Inflammatory macrophage (primary cell): Measurements from ENCODE around the gene PDSS2.
A peak's percentile ranks its signal among the peaks of the same experiment; 100 is the strongest.
"Not testable (repeated sequence)": the region's sequence is repeated elsewhere in the genome, so short reads cannot be mapped to it uniquely, and the experiment has no call there.

Source experiments
- DNase-seq, 2 donors: peaks; one replicate each; pipeline ENCODE4 v3.0.0-alpha.2; 2020 to 2022

Gene PDSS2

DNA sequence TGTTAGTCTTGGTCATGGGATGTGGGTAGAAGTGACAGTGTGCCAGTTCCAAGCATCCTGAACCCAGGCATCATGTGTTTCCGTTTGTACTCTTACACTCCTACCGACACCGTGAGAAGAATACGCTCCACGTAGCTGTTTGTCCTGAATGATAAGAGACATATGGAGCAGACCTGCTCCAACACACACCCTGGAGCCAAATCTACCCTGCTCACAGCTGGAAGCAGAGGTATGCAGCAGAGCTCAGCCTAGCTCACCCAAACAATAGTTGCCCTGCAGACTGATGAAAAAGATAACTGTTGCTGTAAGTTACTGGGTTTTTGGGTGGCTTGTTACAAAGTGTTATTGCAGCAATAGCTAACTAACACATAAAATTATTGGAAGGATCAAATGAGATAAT, 14.3 kb upstream of the PDSS2 start:
- no peak for DNase-seq

DNA sequence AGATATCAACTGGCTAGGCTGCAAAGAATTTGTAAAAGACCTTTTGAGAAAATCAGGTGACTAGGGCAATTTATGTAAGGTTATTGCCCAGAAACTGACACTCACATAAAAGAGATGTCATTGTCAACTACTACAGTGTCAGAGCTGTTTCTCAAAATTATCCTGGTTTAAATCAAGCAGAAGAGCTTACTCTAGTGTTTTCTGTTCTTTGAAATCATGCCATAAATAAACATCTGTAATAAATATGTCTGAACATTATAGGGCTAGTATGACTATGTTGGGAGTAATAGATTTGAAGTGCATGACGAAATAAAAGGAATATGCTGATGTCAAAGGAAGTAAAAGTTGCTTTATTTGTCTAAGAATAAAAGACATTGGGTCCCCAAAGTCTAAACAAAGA, 11.0 kb upstream of the PDSS2 start:
- DNase-seq = no peak

DNA sequence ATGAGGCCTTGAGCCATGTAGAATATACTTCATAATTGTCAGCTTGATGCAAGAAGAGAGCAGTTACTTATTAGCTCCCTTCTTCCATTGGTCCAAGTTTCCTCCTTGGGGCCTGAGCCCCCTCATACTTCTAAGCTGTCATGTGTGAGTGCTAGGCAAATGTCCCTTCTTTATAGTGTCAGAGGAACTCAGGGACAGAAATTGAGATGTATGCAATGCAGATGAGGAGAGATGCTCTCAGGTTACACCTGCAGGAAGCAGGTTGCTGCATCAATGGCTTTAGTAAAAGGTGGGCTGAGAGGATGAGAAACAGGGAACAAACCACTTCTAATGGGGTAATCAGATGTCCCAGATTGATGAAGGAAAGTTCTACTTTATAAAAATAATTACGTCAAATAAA, 6.7 kb upstream of the PDSS2 start:
- no peak for DNase-seq

DNA sequence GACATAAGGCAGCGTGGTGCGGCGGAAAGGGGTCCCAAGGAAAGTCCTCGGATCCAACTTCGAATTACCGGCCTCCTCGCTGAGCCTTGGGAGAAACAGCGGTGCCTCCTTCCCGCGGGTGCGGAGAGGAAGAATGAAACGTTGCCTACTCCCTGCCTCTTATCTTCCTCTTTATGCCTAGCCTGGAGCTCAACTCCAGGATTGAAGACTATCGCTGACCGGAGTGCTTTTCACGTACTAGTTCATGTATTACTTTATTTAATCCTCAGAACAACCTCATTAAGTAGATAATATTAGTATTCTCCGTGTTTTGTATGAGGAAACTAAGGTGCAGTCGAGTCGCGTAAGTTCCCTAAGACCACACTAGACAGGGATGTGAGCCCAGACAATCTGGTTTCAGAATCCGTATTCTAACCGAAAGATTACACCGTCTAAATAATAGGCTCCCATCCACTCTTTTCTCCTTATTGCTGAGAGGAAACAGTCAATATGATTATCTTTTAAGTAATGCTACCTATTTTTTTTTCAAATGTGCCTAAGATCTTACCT, 793 bp upstream of the PDSS2 start:
- DNase-seq = peak in 1 of 2 donors; percentile 71

DNA sequence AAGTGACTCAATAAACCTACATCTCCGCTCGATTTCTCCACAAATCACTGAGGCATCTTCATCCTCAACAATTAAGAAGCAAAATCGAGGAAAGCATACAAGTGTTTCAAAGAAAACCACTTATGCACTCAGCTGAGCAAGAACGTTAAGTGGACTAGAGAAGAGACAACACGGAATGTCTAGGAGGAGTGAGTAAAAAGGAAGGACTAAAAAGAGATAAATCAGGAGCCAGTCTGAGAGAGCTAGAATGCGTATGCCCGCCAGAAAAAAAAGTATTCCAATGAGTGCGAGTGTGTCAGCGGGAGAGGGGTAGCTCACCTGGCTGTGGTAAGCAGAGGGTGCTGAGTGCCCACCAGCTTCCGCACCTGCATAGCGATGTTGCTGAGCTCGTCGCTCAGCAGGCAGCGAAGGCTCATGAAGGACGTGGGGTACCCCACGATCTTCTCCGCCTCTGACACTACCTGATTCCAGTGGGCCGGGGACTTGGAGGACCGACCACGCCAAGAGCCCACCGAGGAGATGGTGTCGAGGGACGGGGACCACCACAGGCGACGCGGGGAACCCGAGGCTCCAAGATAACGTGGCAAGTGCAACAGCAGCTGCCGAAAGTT, 587 bp downstream of the PDSS2 start:
- DNase-seq = peak in 1 of 2 donors; percentile 1

DNA sequence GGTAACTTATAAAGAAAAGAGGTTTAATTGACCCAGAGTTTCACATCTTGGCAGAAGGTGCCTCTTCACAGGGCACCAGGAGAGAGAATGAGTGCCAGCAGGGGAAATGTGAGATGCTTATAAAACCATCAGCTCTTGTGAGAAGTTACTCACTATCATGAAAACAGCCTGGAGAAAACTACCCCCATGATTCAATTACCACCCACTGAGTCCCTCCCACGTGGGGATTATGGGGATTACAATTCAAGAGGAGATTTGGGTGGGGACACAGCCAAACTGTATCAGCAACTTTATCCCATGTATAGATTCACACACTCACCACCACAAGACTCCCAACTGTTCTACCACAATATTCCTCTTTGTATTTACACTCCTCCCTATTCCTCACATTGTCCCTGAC, 10.6 kb downstream of the PDSS2 start:
- no peak for DNase-seq

DNA sequence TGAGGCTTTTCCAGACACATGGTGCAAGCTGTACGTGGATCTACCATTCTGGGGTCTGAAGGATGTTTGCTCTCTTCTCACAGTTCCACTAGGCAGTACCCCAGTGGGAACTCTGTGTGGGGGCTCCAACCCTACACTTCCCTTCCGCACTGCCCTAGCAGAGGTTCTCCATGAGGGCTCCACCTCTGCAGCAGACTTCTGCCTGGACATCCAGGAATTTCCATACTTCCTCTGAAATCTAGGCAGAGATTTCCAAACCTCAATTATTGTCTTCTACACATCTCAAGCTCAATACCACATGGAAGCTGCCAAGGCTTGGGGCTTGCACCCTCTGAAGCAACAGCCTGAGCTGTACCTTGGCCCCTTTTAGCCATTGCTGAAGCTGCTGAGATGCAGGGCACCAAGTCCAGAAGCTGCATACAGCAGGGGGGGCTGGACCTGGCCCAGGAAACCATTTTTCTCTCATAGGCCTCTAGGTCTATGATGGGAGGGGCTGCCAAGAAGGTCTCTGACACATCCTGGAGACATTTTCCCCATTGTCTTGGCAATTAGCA, 11.6 kb downstream of the PDSS2 start:
- no peak for DNase-seq

DNA sequence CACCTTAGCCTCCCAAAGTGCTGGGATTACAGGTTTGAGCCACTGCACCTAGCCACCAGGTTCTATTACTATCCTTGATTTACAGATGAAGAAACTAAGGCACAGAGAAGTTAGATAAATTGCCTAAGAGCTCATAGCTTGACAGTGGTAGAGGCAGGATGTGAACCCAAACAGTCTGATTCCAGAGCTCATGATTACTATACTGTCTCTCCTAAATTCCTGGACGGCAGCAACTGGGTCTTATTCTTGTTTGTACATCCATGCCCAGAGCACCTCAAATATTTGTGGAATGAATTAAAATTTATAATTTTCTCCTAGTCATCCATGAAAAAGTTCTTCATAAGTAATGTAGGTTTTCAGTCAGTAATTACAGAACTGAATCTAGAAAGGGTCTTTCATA, 15.1 kb downstream of the PDSS2 start:
- no peak for DNase-seq

DNA sequence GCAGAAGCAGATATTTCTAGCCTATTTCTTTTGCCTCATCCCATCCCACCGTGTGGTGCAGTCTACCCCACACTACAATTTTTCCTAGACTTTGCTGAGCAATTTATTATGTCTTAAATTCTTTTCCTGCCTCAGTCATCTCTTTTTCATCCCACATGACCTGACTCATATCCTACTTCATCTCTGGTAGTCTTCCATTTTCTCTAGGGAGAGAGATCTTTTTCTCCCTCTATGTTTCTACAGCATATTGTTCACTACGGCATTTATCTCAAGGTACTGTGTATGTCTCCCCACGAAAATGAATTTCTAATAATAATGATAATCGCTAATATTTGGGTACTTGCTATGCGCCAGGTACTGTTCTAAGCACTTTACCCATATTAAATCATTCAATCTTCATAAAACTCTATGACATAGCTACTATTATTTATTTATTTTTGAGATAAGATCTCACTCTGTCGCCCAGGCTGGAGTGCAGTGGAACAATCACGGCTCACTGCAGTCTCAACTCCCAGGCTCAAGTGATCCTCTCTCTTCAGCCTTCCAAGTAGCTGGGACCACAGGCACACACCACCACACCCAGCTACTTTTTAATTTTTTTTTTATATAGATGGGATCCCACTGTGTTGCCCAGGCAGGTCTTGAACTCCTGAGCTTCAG, 15.6 kb downstream of the PDSS2 start:
- no peak for DNase-seq

DNA sequence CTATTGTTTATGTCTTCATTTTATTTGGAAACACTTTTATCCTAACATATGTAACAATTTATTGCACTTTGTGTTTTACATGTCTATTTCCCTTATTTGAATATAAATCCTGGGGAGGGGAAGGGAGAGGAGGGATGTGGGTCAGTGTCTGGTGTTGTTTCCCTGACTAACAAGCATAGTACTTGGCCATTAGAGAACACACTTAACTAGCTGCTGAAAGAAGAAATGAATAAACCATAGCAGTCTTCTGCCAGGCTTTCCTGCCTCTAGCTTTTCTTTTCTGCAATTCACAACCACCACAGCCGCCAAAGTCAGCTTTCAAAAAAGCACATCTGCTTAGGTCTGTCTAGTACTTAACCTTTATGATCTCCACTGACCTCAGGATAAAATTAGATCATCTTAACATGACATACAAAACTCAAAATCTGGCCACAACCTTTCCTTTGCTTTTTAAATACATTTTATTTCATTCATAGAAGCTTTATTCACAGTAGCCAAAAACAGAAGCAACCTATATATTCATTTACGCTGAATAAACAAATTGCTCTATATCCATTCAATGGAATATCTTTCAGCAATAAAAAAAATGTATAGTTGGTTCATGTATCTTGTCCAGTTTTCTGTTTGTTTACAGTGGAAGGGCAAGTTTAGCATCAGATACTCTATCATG, 16.3 kb downstream of the PDSS2 start:
- DNase-seq = no peak

DNA sequence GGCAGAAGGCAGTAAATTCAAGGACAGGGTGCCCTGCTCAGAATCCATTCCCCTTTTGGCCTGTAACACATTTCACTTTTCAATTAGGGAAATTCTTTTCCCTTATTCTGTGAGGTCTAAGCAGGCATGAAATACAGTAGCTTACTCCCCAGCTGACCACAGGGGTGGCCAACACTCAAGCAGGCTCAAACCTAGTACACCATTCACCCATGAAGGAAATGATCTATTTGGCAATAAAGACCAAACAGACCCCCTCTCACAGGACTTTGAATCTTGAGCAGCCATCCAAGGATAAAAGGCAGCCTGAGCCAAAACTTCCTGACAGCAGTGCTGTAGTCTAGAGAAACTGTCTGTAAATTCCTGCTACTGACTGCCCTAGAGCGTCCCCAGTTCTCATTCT, 17.7 kb downstream of the PDSS2 start:
- no peak for DNase-seq

DNA sequence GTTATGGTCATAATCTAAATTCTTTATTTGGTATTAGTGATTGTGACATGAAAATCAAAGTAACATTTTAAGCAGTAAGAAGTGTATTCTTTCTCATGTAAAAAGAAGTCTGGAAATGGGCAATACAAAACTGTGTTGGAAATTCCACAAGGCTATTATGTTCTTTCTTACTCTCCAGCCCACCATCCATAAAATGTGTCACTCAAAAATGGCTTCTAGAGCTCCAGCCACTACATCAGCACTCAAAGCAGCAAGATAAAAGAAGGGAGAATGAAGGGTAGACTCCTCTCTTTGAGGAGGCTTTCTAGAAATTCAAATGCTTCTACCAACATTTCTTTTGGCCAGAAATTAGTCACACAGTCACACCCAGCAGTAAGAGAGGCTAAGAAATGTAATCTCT, 18.4 kb downstream of the PDSS2 start:
- DNase-seq = no peak

DNA sequence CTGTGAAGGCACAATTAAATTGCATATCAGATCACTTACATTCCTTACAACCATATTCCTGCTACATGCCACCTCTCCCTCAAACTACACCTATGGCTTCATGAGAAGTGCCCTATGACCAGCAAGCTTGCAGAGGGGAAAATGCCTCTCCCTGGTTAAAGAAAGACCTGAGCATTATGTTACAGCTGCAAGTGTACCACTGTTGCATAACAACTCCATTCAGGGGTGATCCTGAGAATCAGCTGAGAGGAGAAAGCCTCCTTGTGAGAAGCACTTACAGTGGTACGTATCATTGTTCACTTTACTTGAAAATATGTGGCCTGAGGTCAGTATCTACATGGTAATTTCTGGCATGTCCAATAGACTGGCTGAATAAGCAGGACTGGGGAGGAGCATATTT, 20.0 kb downstream of the PDSS2 start:
- DNase-seq = no peak

DNA sequence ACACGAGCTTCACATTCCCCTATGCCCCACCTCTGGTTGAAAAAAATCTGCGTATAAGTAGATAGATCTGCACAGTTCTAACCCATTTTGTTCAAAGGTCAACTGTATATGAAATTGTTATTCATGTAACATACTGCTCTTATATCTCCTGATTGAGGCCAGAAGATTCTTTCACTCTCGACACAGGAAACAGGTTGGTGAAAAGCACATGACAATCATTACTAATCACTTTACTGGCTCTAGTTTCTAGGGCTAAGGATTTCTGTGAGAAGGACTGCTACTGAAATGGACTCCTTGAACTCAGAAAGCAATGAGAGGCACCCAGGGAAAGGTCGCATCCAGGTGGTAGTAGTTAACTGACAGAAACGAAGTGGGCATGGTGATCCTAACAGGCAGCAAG, 21.7 kb downstream of the PDSS2 start:
- DNase-seq = no peak

DNA sequence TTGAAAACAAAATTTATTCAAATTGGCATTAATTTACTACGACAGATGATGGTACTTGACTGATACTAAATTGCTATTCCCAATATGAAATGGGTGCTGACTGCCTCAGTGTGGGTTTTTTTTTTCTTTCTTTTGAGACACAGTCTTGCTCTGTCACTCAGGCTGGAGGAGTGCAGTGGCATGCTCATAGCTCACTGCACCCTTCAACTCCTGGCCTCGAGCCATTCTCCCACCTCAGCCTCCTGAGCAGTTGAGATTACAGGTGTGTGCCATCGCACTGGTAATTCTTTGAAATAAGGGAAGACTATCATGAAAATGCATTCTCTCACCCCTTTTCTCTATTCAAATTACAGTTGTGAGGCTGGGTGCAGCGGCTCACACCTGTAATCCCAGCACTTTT, 22.5 kb downstream of the PDSS2 start:
- DNase-seq = no peak

DNA sequence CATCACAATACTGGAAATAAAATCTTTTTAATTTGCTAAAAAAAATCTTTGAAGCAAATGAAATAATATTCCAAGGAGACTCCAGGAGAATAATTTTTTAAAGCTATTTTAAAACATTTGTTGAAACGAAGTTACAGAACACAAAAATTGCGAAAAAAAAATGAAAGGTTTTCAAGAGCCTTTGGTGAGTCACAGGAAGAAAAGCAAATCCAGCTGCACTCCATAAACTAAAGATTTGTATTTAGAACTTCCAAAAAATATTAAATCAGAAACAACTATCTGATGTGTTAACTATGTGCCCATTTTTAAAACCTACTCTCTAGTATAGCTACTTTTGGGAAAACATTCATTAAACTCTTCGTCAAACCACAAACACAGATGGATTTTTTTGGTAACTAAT, 23.6 kb downstream of the PDSS2 start:
- DNase-seq = no peak

DNA sequence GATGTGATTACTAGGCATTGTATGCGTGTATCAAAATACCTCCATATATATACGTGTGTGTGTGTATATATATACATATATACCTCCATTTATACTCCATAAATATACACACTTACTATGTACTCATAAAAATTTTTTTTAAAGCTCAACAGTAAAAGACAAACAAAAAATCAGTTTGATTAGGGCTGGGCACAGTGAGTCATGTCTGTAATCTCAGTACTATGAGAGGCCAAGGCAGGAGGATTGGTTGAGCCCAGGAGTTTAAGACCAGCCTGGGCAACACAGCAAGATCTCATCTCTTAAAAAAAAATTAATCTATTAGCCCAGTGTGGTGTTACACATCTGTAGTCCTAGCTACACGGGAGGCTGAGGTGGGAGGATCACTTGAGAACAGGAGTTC, 24.6 kb downstream of the PDSS2 start:
- DNase-seq = no peak

DNA sequence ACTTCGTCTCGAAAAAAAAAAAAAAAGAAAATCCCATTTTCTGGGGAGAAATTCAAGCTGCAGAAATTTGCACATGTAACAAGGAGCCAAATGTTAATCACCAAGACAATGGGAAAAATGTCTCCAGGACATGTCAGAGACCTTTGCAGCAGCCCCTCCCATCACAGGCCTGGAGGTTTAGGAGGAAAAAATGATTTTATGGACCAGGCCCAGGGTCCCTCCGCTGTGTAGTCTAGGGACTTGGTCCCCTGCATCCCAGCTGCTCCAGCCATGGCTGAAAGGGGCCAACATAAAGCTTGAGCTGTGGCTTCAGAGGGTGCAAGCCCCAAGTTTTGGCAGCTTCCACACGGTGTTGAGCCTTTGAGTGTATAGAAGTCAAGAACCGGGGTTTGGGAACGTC, 33.4 kb downstream of the PDSS2 start:
- not testable (repeated sequence) for DNase-seq

DNA sequence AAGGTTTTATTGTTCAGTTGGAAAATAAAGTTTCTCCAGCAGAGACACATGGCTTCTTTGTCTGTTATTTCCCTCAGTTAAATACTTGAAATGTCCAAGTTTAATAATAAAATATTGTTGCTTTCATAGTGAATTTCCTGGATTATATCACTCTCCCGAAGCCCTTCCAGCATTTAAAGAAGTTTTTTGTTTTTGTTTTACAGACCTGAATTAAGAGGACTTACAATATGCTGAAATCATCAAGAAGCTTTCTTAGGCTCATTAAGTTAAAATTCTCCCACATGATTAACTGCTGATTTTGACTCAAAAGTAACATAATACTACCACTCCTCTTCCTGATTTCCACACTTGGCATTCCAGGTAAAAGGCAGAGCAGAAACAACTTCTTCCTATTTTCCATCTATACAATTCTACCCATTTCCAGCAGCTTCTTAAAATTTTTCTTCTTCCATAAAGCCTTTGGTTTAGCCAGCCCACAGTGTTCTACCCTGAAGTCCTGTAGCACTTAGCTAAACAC, 35.8 kb downstream of the PDSS2 start:
- no peak for DNase-seq

DNA sequence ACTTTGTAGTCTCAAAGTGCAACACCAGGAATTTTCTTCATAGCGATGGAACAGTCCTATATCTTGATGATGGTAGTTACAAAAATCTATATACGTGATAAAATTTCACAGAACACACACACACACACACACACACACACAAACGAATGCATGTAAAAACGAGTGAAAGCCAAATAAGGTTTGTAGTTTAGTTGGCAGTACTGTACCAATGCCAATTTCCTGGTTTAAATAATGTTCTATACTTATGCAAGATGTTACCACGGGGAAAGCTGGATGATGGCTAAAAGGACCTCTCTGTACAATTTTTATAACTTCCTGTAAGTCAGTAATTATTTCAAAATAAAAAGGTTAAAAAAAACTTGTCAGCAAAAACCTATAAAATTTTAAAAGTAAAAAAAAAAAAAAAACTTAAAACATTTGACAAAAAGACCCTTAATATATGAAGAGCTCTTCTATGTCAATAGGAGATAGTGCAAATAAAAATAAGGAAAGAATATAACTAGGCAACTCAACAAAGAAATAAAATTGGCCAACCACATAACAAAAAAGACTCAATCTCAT, 37.6 kb downstream of the PDSS2 start:
- no peak for DNase-seq

DNA sequence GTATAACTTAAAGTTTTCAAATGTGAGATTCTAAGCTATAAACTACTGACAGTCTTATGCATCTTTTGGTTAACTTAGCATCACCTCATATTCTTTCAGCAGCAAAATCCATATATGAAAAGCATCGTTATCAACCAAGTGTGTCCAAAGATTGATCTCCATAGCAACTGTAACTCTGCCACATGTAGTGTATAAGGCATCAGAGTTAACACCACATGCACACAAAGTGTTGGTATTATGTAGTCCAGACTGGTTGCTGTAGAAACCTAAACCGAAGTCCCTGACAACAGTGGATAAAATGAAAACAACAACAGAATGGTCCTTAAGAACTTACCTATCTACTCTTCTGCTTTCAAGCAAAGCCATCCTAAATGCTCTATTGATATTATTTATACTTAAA, 39.6 kb downstream of the PDSS2 start:
- no peak for DNase-seq

DNA sequence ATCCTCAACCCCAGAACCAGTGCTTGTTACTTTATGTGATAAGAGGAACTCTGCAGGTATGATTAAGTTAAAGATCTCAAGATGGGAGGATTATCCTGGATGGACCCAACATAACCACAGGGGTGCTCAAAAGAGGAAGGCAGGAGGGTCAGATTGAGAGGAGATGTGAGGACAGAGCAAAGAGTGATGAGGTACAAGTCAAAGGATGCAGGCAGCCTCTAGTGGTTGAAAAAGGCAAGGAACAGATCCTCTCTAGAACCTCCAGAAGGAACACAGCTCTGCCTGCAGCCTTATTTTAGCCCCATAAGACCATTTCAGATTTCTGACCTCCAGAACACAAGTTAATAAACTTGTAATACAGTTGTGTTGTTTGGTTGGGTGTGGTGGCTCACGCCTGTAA, 41.2 kb downstream of the PDSS2 start:
- DNase-seq = peak in 1 of 2 donors; percentile 5

DNA sequence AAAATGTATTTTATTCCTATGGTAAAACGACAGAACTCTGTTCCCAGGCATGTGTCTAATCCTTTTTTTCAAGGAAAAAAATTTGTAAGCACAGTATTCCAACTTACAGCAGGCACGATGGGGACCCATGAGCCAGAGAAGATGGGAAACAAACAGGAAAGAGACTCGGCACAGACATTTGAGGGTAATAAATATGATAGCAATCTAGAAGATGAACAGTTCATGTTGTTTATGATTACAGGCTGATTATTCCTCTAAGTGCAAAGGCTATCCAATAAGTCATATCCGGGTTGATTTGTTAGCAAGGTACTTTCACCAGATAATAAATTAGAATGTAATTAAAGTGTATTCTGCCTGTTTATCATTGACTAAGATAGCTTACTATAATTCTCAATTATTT, 43.2 kb downstream of the PDSS2 start:
- no peak for DNase-seq
